IMR-90 (cell line): Measurements from ENCODE around the gene GALR2. TPM values are rescaled to one million over a fixed set of nuclear protein-coding genes. Genes with fewer than 3 reads are reported as not detected.

ENCODE experiments used
- ATAC-seq: fragments of 200-7000 bp; cut with Tn5 transposase; 2 replicates; pipeline ENCODE4 v1.9.1; 2020; ENCODE audit warnings: low read depth, mild to moderate bottlenecking, moderate library complexity
- BruUV-seq: library from RNA; stranded (reverse); fragments of 400-500 nt; replicated peaks from 2 replicates; lab custom pipeline; 2021; lab: Mats Ljungman, UMichigan
- CTCF ChIA-PET: fragments of 300-600 bp; formaldehyde crosslinking; extraction: SDS; loops from one replicate; lab custom pipeline; 2021; ENCODE audit warnings: antibody characterized with exemption; lab: Yijun Ruan, JAX
- POLR2A ChIA-PET: fragments of 300-600 bp; sonication (Branson Sonifier 250); formaldehyde crosslinking; loops from one replicate; lab custom pipeline; 2022; ENCODE audit warnings: antibody characterized with exemption; ENCODE audit not compliant: unreplicated experiment; lab: Charles Lee
- DNase-seq: peaks from one replicate; pipeline ENCODE4 v3.0.0; 2013
- H2AFZ ChIP-seq: replicated peaks from 2 replicates; pipeline ENCODE3; 2013; ENCODE audit warnings: low read length, mild to moderate bottlenecking; ENCODE audit not compliant: poor library complexity
- H2AK5ac ChIP-seq: 2 replicates; pipeline ENCODE4 v1.6.1; 2013; ENCODE audit warnings: low read depth, low read length, inconsistent platforms
- H2AK9ac ChIP-seq: replicated peaks from 2 replicates; pipeline ENCODE3; 2013; ENCODE audit warnings: mild to moderate bottlenecking, low read depth, low read length, moderate library complexity; ENCODE audit not compliant: poor library complexity
- H2BK120ac ChIP-seq: 2 replicates; pipeline ENCODE4 v1.6.1; 2013; ENCODE audit warnings: low read depth, low read length, inconsistent platforms
- H2BK15ac ChIP-seq: 3 replicates; pipeline ENCODE4 v1.6.1; 2013; ENCODE audit warnings: low read depth, low read length, inconsistent platforms
- H2BK20ac ChIP-seq: 2 replicates; pipeline ENCODE4 v1.6.1; 2013; ENCODE audit warnings: low read depth, mild to moderate bottlenecking, inconsistent platforms, low read length, moderate library complexity
- H2BK5ac ChIP-seq: 2 replicates; pipeline ENCODE4 v1.6.1; 2013; ENCODE audit warnings: mild to moderate bottlenecking, low read depth, low read length, inconsistent platforms; ENCODE audit not compliant: poor library complexity, severe bottlenecking
- H3K14ac ChIP-seq: replicated peaks from 2 replicates; pipeline ENCODE4 v1.6.1; 2013; ENCODE audit warnings: low read depth, low read length, inconsistent platforms
- H3K18ac ChIP-seq: 2 replicates; pipeline ENCODE4 v1.6.1; 2013; ENCODE audit warnings: low read depth, low read length, control low read depth
- H3K23ac ChIP-seq: 2 replicates; pipeline ENCODE4 v1.6.1; 2013; ENCODE audit warnings: low read depth, low read length, inconsistent platforms
- H3K27ac ChIP-seq: 2 replicates; pipeline ENCODE4 v1.5.1; 2013; ENCODE audit warnings: mild to moderate bottlenecking, control low read depth, low read length; ENCODE audit not compliant: insufficient read depth
- H3K27me3 ChIP-seq: 2 replicates; pipeline ENCODE4 v1.6.1; 2013; ENCODE audit warnings: low read length; ENCODE audit not compliant: control insufficient read depth, insufficient read depth
- H3K36me3 ChIP-seq: 2 replicates; pipeline ENCODE4 v1.6.1; 2013; ENCODE audit warnings: low read length, mixed read lengths; ENCODE audit not compliant: control insufficient read depth, insufficient read depth
- H3K4ac ChIP-seq: 2 replicates; pipeline ENCODE4 v1.6.1; 2013; ENCODE audit warnings: low read depth, low read length, inconsistent platforms
- H3K4me1 ChIP-seq: 2 replicates; pipeline ENCODE4 v1.6.1; 2013; ENCODE audit warnings: low read length, mixed read lengths; ENCODE audit not compliant: control insufficient read depth, insufficient read depth
- H3K4me2 ChIP-seq: 2 replicates; pipeline ENCODE4 v1.6.1; 2013; ENCODE audit warnings: low read depth, mild to moderate bottlenecking, control low read depth, low read length, moderate library complexity
- H3K4me3 ChIP-seq: 2 replicates; pipeline ENCODE4 v1.5.1; 2013; ENCODE audit warnings: low read depth, mild to moderate bottlenecking, control low read depth, low read length, moderate library complexity; ENCODE audit not compliant: insufficient read depth
- H3K56ac ChIP-seq: 2 replicates; pipeline ENCODE4 v1.6.1; 2013; ENCODE audit warnings: low read length, inconsistent platforms; ENCODE audit not compliant: insufficient read depth; ENCODE audit errors: extremely low read depth
- H3K79me1 ChIP-seq, 2 experiments: 2 replicates each; pipeline ENCODE4 v1.6.1; 2013; ENCODE audit warnings: low read length in 2 of 2, inconsistent platforms in 1 of 2, low read depth in 1 of 2
- H3K9ac ChIP-seq: 2 replicates; pipeline ENCODE4 v1.6.1; 2013; ENCODE audit warnings: low read depth, low read length, control low read depth
- H3K9me1 ChIP-seq: 2 replicates; pipeline ENCODE4 v1.6.1; 2013; ENCODE audit warnings: low read length, inconsistent platforms; ENCODE audit not compliant: insufficient read depth
- H3K9me3 ChIP-seq: 2 replicates; pipeline ENCODE4 v1.6.1; 2013; ENCODE audit warnings: low read length; ENCODE audit not compliant: control insufficient read depth, insufficient read depth
- H4K20me1 ChIP-seq: 2 replicates; pipeline ENCODE4 v1.6.1; 2013; ENCODE audit warnings: low read length, inconsistent platforms; ENCODE audit not compliant: insufficient read depth
- H4K5ac ChIP-seq: 2 replicates; pipeline ENCODE4 v1.6.1; 2013; ENCODE audit warnings: mild to moderate bottlenecking, low read depth, low read length, control low read depth
- H4K8ac ChIP-seq, 2 experiments: 2 replicates each; pipeline ENCODE4 v1.6.1; 2013; ENCODE audit warnings: low read depth in 2 of 2, low read length in 2 of 2, control low read depth in 1 of 2, inconsistent platforms in 1 of 2
- H4K91ac ChIP-seq: 2 replicates; pipeline ENCODE4 v1.6.1; 2013; ENCODE audit warnings: low read depth, low read length, inconsistent platforms; ENCODE audit not compliant: insufficient read depth
- BHLHE40 ChIP-seq: fragments of 150-350 bp; IDR thresholded peaks from 2 replicates; pipeline ENCODE4 v1.6.1; 2016; ENCODE audit warnings: mild to moderate bottlenecking, low read depth, low read length
- CEBPB ChIP-seq: IDR thresholded peaks from 2 replicates; pipeline ENCODE4 v1.6.1; 2012; ENCODE audit warnings: low read depth, low read length, improper control_type of control experiment
- CHD1 ChIP-seq: IDR thresholded peaks from 2 replicates; pipeline ENCODE4 v1.6.1; 2012; ENCODE audit warnings: low read depth, low read length, improper control_type of control experiment
- CTCF ChIP-seq: conservative IDR thresholded peaks from 2 replicates; pipeline ENCODE4 v1.5.1; 2012; ENCODE audit warnings: mild to moderate bottlenecking, low read depth, low read length, improper control_type of control experiment
- ELK1 ChIP-seq: fragments of 150-350 bp; IDR thresholded peaks from 2 replicates; pipeline ENCODE4 v1.6.1; 2016; ENCODE audit warnings: low read depth, mild to moderate bottlenecking, low read length, moderate library complexity, borderline replicate concordance
- FOS ChIP-seq: fragments of 150-350 bp; IDR thresholded peaks from 2 replicates; pipeline ENCODE4 v1.6.1; 2016; ENCODE audit warnings: low read depth, low read length
- MAFK ChIP-seq: IDR thresholded peaks from 2 replicates; pipeline ENCODE4 v1.6.1; 2012; ENCODE audit warnings: low read depth, low read length, improper control_type of control experiment
- MAZ ChIP-seq: IDR thresholded peaks from 2 replicates; pipeline ENCODE4 v1.6.1; 2012; ENCODE audit warnings: low read depth, mild to moderate bottlenecking, low read length, improper control_type of control experiment, moderate library complexity, borderline replicate concordance
- MXI1 ChIP-seq: IDR thresholded peaks from 2 replicates; pipeline ENCODE4 v1.6.1; 2012; ENCODE audit warnings: low read depth, mild to moderate bottlenecking, low read length, moderate library complexity, borderline replicate concordance
- NFE2L2 ChIP-seq: fragments of 150-350 bp; IDR thresholded peaks from 2 replicates; pipeline ENCODE4 v1.6.1; 2016; ENCODE audit warnings: low read depth, mild to moderate bottlenecking, low read length
- POLR2A ChIP-seq: IDR thresholded peaks from 2 replicates; pipeline ENCODE4 v1.6.1; 2012; ENCODE audit warnings: mild to moderate bottlenecking, low read depth, low read length
- RAD21 ChIP-seq: IDR thresholded peaks from 2 replicates; pipeline ENCODE4 v1.6.1; 2012; ENCODE audit warnings: low read length, improper control_type of control experiment
- RCOR1 ChIP-seq: IDR thresholded peaks from 2 replicates; pipeline ENCODE4 v1.6.1; 2012; ENCODE audit warnings: mild to moderate bottlenecking, low read length, improper control_type of control experiment; ENCODE audit not compliant: insufficient replicate concordance
- RFX5 ChIP-seq: IDR thresholded peaks from 2 replicates; pipeline ENCODE4 v1.8.0; 2012; ENCODE audit warnings: low read depth, mild to moderate bottlenecking, low read length, moderate library complexity
- SMC3 ChIP-seq: fragments of 150-350 bp; IDR thresholded peaks from 2 replicates; pipeline ENCODE4 v1.6.1; 2016; ENCODE audit warnings: low read depth, mild to moderate bottlenecking, antibody characterized with exemption, low read length, moderate library complexity
- USF2 ChIP-seq: fragments of 150-350 bp; IDR thresholded peaks from 2 replicates; pipeline ENCODE4 v1.6.1; 2017; ENCODE audit warnings: mild to moderate bottlenecking, antibody characterized with exemption, low read length, low read depth
- WGBS, 2 experiments: methylation state at CpG; one replicate each; pipeline versions ENCODE4 v1.1.5 to v1.1.7; 2013; ENCODE audit warnings: missing lambda C conversion rate in 2 of 2; ENCODE audit not compliant: insufficient read length in 1 of 2; ENCODE audit errors: extremely low coverage in 2 of 2; 5-methylcytosine and 5-hydroxymethylcytosine counted together
- dilution Hi-C: fragments of 300-500 bp; cut with HindIII; formaldehyde crosslinking; loops from one replicate; pipeline ENCODE4 v1.14.3; 2018; ENCODE audit warnings: low sequenced_read_pairs; ENCODE audit not compliant: unreplicated experiment
- in situ Hi-C: fragments of 300-500 bp; cut with MboI; formaldehyde crosslinking; loops from 3 replicates; pipeline ENCODE4 v1.14.3; 2019; ENCODE audit warnings: low sequenced_read_pairs, inconsistent platforms, mixed read lengths
- intact Hi-C: fragments of 100-400 bp; cut with micrococcal nuclease; formaldehyde crosslinking; loops from 2 replicates; pipeline ENCODE4 v1.10.0; 2022
- polyA plus RNA-seq, 3 experiments: library from polyadenylated mRNA; depleted of rRNA; stranded (reverse); fragments of >200 nt; gene quantifications; 2 replicates each; pipeline ENCODE4 v1.2.3, GENCODE V29; 2012; ENCODE audit warnings: low replicate concordance in 1 of 3
- total RNA-seq: library from RNA; depleted of rRNA; stranded (reverse); fragments of >200 nt; gene quantifications from 2 replicates; pipeline ENCODE4 v1.2.3, GENCODE V29; 2012

GALR2 gene
- total and polyA plus RNA-seq, 2 of the 4 experiments (the other 2 are of a cell fraction), result 0.07 TPM; not detected in 1

- Histone ChIP-seq H2BK5ac (no peak overlapping the region), H3K56ac (no peak overlapping the region), H3K4me3 (no peak overlapping the region), H3K27me3 (no peaks in the 10 kb centered on the region), H4K8ac (no peak overlapping the region), H3K9ac (no peak overlapping the region), H2AK9ac (no peak overlapping the region), H3K4ac (no peak overlapping the region), H3K36me3 (peaks cover 70% of the 10 kb centered on the region), H3K9me3 (no peaks in the 10 kb centered on the region), H3K9me1 (peaks cover 12% of the 10 kb centered on the region; the same call in 1 of the 2 replicates), H3K79me1 (peaks cover 11 to 57% of the 10 kb centered on the region in 2 experiments; a peak in 3 of 4 replicates), H4K20me1 (peaks cover 18% of the 10 kb centered on the region), H3K4me1 (no peaks in the 10 kb centered on the region), H3K4me2 (no peak overlapping the region), H3K27ac (no peak overlapping the region), H2AFZ (no peak overlapping the region), H3K23ac (no peak overlapping the region), H4K5ac (no peak overlapping the region), H4K91ac (no peak overlapping the region), H3K14ac (no peak overlapping the region), H2BK20ac (no peak overlapping the region), H2BK120ac (no peak overlapping the region), H3K18ac (no peak overlapping the region), H2BK15ac (no peak overlapping the region), H2AK5ac (no peak overlapping the region)
- in situ Hi-C loops (no loop called here), dilution Hi-C loops (no loop called here), intact Hi-C loops (no loop called here)
- ChIA-PET POLR2A (interaction anchor here (0.5 to 0.9 kb wide), 2 partner anchors 11 to 16 kb away, joined by 3 to 6 read pairs; no protein-coding TSS in a partner anchor), CTCF (no interaction called here)
- WGBS, 2 experiments, result 100% methylated on average over 5 of the region's 9 CpGs; no CpG with 5 or more reads in 1 of the 2 experiments
- BruUV-seq, result no TSS peak
- no peak for TF ChIP-seq CTCF
- TF ChIP-seq BHLHE40, result no peak
- no peak for TF ChIP-seq CEBPB
- TF ChIP-seq MAFK, result no peak
- no peak for TF ChIP-seq MXI1
- TF ChIP-seq FOS, result no peak
- no peak for TF ChIP-seq RFX5
- TF ChIP-seq USF2, result no peak
- TF ChIP-seq POLR2A, result no peak
- TF ChIP-seq CHD1, result no peak
- no peak for TF ChIP-seq ELK1
- no peak for TF ChIP-seq RCOR1
- TF ChIP-seq SMC3, result no peak
- no peak for TF ChIP-seq RAD21
- no peak for TF ChIP-seq NFE2L2
- no peak for TF ChIP-seq MAZ
- DNase-seq (no peak), ATAC-seq (no peak)
Observed at GRCh38 chr17:76048025-76048605, 26.5 kb upstream of the GALR2 start.
